Measurements from ENCODE around the gene KLHL36. TPM values are rescaled to one million over a fixed set of nuclear protein-coding genes. Genes with fewer than 3 reads are reported as not detected.

KLHL36 gene
- total RNA-seq, 4 donors from 2014 or later = 38.2 to 70.7 (median 52.5) TPM

DNA sequence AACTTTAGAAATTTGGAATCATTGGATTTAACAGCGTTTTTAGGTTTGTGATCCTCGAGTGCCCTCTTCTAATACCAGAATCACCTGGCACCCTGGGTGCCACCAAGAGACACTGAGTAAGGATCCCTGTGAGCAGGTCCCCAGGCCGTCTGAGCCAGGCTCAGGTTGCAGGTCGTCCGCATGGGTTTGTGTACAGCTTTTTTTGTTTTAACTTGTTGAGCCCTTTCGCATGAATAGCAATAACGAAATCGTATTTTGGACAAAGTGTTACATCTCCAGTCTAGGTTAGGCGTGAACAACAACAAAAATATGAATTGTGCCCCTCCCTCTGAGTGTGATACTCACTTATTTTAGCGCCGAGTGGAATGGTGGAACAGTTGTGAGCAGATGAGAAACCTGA is 62.4 kb downstream of the KLHL36 start:
- TF ChIP-seq CTCF (IDR thresholded peaks at IDR 0.05) = no peak
- TF ChIP-seq POLR2A (IDR thresholded peaks at IDR 0.05) = no peak
- H3K4me3 ChIP-seq = no peak overlapping the region
- intact Hi-C loops (cut with DNase I; ENCODE audit: low total_unique reads) = no loop called here
- H3K36me3 ChIP-seq = no peaks in the 10 kb centered on the region
- H3K9me3 ChIP-seq = no peaks in the 10 kb centered on the region
- H3K4me1 ChIP-seq = no peaks in the 10 kb centered on the region
- no peak for DNase-seq
- H3K27ac ChIP-seq = no peak overlapping the region
- no peaks in the 10 kb centered on the region for H3K27me3 ChIP-seq

Other genes starting within 250 kb of the KLHL36 start
- gene MEAK7, start 143.9 kb upstream of the KLHL36 start, total RNA-seq = 10 to 100 TPM; 11.3 to 26.8 (median 21.4) TPM
- 10 to 100 TPM; 19.1 to 66.9 (median 29.4) TPM for gene COTL1, start 30.4 kb upstream of the KLHL36 start, total RNA-seq
- gene USP10, start 51.5 kb downstream of the KLHL36 start, total RNA-seq = 10 to 100 TPM; 12.6 to 83.3 (median 44.2) TPM
- 100 to 1,000 TPM; 108 to 441 (median 190) TPM for gene CRISPLD2, start 171.5 kb downstream of the KLHL36 start, total RNA-seq

Measured in uterus (tissue), 4 donors.